AG04450 (cell line): ENCODE results near the gene C11orf91. TPM values are rescaled to one million over a fixed set of nuclear protein-coding genes. Genes with fewer than 3 reads are reported as not detected.

Experiments used
- CTCF ChIA-PET: fragments of 300-600, 350-600 bp; formaldehyde crosslinking; extraction: SDS; loops from one replicate; lab custom pipeline; 2022; ENCODE audit warnings: antibody characterized with exemption, inconsistent platforms; lab: Charles Lee
- POLR2A ChIA-PET: fragments of 350-600 bp; formaldehyde crosslinking; extraction: SDS; loops from one replicate; lab custom pipeline; 2021; ENCODE audit warnings: antibody characterized with exemption, inconsistent platforms; lab: Yijun Ruan, JAX
- DNase-seq: peaks from one replicate; pipeline ENCODE4 v3.0.0-alpha.2; 2011; ENCODE audit warnings: low read depth, low spot score
- H3K27ac ChIP-seq: one replicate; pipeline ENCODE4 v1.5.1; 2012; ENCODE audit warnings: low read depth, low read length, control low read depth
- H3K27me3 ChIP-seq: one replicate; pipeline ENCODE4 v1.6.0; 2012; ENCODE audit warnings: low read length; ENCODE audit not compliant: control insufficient read depth, insufficient read depth
- H3K4me3 ChIP-seq: 2 replicates; pipeline ENCODE4 v1.5.1; 2011; ENCODE audit warnings: mild to moderate bottlenecking, low read depth, low read length, control low read depth
- H3K9me3 ChIP-seq: 2 replicates; pipeline ENCODE4 v1.5.1; 2012; ENCODE audit warnings: low read length; ENCODE audit not compliant: control insufficient read depth, insufficient read depth
- polyA plus RNA-seq: library from polyadenylated mRNA; depleted of rRNA; stranded (reverse); fragments of >200 nt; gene quantifications from 2 replicates; pipeline ENCODE4 v1.2.3, GENCODE V29; 2011; rRNA removed
- TF ChIP-seq, protein P1 (sequence below): IDR thresholded peaks from 2 replicates; pipeline ENCODE4 v1.5.1; 2011; ENCODE audit warnings: low read depth, low read length, control low read depth, inconsistent platforms

C11orf91 gene
- polyA plus RNA-seq, 1 experiment = not detected

GRCh38 chr11:33652930-33653329 is 47.7 kb downstream of the C11orf91 start:
- TF ChIP-seq, protein P1, sequence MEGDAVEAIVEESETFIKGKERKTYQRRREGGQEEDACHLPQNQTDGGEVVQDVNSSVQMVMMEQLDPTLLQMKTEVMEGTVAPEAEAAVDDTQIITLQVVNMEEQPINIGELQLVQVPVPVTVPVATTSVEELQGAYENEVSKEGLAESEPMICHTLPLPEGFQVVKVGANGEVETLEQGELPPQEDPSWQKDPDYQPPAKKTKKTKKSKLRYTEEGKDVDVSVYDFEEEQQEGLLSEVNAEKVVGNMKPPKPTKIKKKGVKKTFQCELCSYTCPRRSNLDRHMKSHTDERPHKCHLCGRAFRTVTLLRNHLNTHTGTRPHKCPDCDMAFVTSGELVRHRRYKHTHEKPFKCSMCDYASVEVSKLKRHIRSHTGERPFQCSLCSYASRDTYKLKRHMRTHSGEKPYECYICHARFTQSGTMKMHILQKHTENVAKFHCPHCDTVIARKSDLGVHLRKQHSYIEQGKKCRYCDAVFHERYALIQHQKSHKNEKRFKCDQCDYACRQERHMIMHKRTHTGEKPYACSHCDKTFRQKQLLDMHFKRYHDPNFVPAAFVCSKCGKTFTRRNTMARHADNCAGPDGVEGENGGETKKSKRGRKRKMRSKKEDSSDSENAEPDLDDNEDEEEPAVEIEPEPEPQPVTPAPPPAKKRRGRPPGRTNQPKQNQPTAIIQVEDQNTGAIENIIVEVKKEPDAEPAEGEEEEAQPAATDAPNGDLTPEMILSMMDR = no peak
- ChIA-PET CTCF (no interaction called here), POLR2A (no interaction called here)
- H3K27me3 ChIP-seq = no peaks in the 10 kb centered on the region
- H3K9me3 ChIP-seq = no peaks in the 10 kb centered on the region
- H3K4me3 ChIP-seq = no peak overlapping the region
- no peak overlapping the region for H3K27ac ChIP-seq
- no peak for DNase-seq

- DNase-seq = no peak
- no peaks in the 10 kb centered on the region for H3K27me3 ChIP-seq
- TF ChIP-seq, protein P1 = no peak
- H3K27ac ChIP-seq = no peak overlapping the region
- ChIA-PET CTCF (no interaction called here), POLR2A (no interaction called here)
- no peak overlapping the region for H3K4me3 ChIP-seq
- no peaks in the 10 kb centered on the region for H3K9me3 ChIP-seq
These were observed 48.2 kb downstream of the C11orf91 start for GRCh38 chr11:33652431-33652830.

DNA sequence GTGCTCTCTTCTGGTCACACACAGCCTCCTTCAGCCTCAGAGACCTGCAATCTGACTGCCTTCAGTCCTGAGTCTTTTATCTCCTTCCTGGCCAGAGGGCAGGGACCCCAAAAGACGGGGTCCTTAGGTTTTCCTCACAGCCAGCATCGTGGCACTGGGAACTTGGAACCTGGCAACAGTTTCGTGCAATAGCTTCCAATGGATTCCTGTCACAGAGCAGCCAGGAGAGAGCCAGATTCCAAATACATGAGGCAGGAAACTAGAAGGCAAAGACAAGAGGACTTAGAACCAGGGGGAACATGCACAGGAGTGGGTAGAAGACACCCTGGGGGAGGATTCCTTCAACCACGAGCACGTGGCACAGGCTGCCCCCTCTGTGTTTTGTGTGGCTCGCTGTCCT is 48.6 kb downstream of the C11orf91 start:
- Histone ChIP-seq H3K27me3 (no peaks in the 10 kb centered on the region), H3K27ac (no peak overlapping the region), H3K4me3 (no peak overlapping the region), H3K9me3 (no peaks in the 10 kb centered on the region)
- ChIA-PET CTCF (no interaction called here), POLR2A (no interaction called here)
- TF ChIP-seq, protein P1 = no peak
- DNase-seq = no peak

DNA sequence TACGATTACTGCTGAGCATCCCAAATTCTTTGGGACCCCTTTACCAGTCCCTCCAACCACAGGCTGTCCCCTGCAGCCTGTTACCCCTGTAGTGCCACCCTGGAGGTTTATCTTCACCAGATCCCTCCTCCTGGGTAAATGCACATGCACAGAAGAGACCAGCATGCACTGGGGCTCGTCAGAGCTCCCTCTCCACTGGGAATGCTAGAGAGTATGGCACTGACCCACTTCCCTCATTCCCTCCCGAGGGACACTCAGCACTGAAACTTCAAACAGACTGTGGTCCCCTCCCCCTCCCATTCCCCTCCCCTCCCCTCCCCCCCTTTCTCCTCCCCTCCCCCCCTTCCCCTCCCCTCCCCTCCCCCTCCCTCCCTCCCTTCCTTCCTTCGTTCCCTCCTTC is 49.1 kb downstream of the C11orf91 start:
- Histone ChIP-seq H3K4me3 (no peak overlapping the region), H3K27me3 (no peaks in the 10 kb centered on the region), H3K9me3 (no peaks in the 10 kb centered on the region), H3K27ac (no peak overlapping the region)
- POLR2A ChIA-PET = no interaction called here
- CTCF ChIA-PET = no interaction called here
- no peak for DNase-seq
- TF ChIP-seq, protein P1 = no peak

- H3K4me3 ChIP-seq = no peak overlapping the region
- H3K27ac ChIP-seq = no peak overlapping the region
- ChIA-PET CTCF (interaction anchor here (1.1 kb wide), 1 partner anchor 92 kb away, joined by 3 read pairs; no protein-coding TSS in a partner anchor), POLR2A (no interaction called here)
- TF ChIP-seq, protein P1 = no peak
- DNase-seq = no peak
- H3K27me3 ChIP-seq = no peaks in the 10 kb centered on the region
- no peaks in the 10 kb centered on the region for H3K9me3 ChIP-seq
These were observed 50.7 kb downstream of the C11orf91 start for GRCh38 chr11:33649944-33650343.

Other genes starting within 250 kb of the C11orf91 start
- gene CD59, start 35.6 kb upstream of the C11orf91 start, polyA plus RNA-seq = 1,182 and 1,226 TPM in 2 replicates
- gene FBXO3, start 73.7 kb upstream of the C11orf91 start, polyA plus RNA-seq = 33.3 and 43.4 TPM in 2 replicates
- gene LMO2, start 191.2 kb upstream of the C11orf91 start, polyA plus RNA-seq = 0.05 TPM in 1 of 2 replicates, not detected in the other